Activated T-helper 17 cell treated with anti-CD3 and anti-CD28 coated beads, Interleukin-2, amount 50 U/mL, for 72 hours (primary cell): ENCODE measurements around the gene SIAH3. TPM values are rescaled to one million over a fixed set of nuclear protein-coding genes. Genes with fewer than 3 reads are reported as not detected.

Experiments
- ATAC-seq: fragments of 150-1000 bp; cut with Tn5 transposase; replicated peaks from 2 replicates; pipeline ENCODE4 v1.10.0; 2021; ENCODE audit warnings: mild to moderate bottlenecking, moderate library complexity
- H3K27ac Mint-ChIP-seq: one replicate; pipeline ENCODE4 v1.8.0; 2022; ENCODE audit warnings: mixed read lengths
- H3K27me3 Mint-ChIP-seq: one replicate; pipeline ENCODE4 v1.8.0; 2022; ENCODE audit warnings: mixed read lengths
- H3K36me3 Mint-ChIP-seq: one replicate; pipeline ENCODE4 v1.8.0; 2022; ENCODE audit warnings: low read depth, mild to moderate bottlenecking, mixed read lengths
- H3K4me1 Mint-ChIP-seq: one replicate; pipeline ENCODE4 v1.8.0; 2022; ENCODE audit warnings: mixed read lengths
- H3K4me3 Mint-ChIP-seq: one replicate; pipeline ENCODE4 v1.8.0; 2022; ENCODE audit warnings: mild to moderate bottlenecking, mixed read lengths
- H3K9me3 Mint-ChIP-seq: one replicate; pipeline ENCODE4 v1.8.0; 2022; ENCODE audit warnings: mixed read lengths
- total RNA-seq, 2 donors: library from RNA; stranded (reverse); gene quantifications; one replicate each; pipeline ENCODE4 v1.2.3, GENCODE V29; 2022

The SIAH3 gene
- total RNA-seq: under 1 TPM in 1 of 2 donors, not detected in 1; 0.06 TPM

GRCh38 chr13:45851171-45851921, at the start of gene SIAH3:
Gene SIAH3 (minus strand): TSS chr13:45851753. CDS start chr13:45851629, 124 bp downstream.
- H3K9me3 Mint-ChIP-seq: peaks cover 5% of the 10 kb centered on the region
- peaks cover 31% of the 10 kb centered on the region for H3K4me1 Mint-ChIP-seq
- peaks cover 13% of the 10 kb centered on the region for H3K27me3 Mint-ChIP-seq
- H3K36me3 Mint-ChIP-seq: no peaks in the 10 kb centered on the region
- H3K27ac Mint-ChIP-seq: peak within 1 kb of the TSS; percentile 56
- ATAC-seq: peak; percentile 53
- peak within 1 kb of the TSS; percentile 88 for H3K4me3 Mint-ChIP-seq

GRCh38 chr13:45899406-45899805, 47.9 kb upstream of the SIAH3 start:
- Mint-ChIP-seq H3K36me3 (no peaks in the 10 kb centered on the region), H3K4me3 (no peak overlapping the region), H3K27ac (no peak overlapping the region), H3K4me1 (no peaks in the 10 kb centered on the region), H3K9me3 (no peaks in the 10 kb centered on the region), H3K27me3 (peaks cover 7% of the 10 kb centered on the region)
- no peak for ATAC-seq

GRCh38 chr13:45897562-45897961, 46.0 kb upstream of the SIAH3 start:
- Mint-ChIP-seq H3K27me3 (peaks cover 4% of the 10 kb centered on the region), H3K36me3 (no peaks in the 10 kb centered on the region), H3K9me3 (no peaks in the 10 kb centered on the region), H3K4me1 (no peaks in the 10 kb centered on the region), H3K27ac (no peak overlapping the region), H3K4me3 (no peak overlapping the region)
- ATAC-seq: no peak

- no peak overlapping the region for H3K27ac Mint-ChIP-seq
- peaks cover 7% of the 10 kb centered on the region for H3K27me3 Mint-ChIP-seq
- H3K36me3 Mint-ChIP-seq: no peaks in the 10 kb centered on the region
These were observed 44.7 kb upstream of the SIAH3 start for GRCh38 chr13:45896285-45896684.

GRCh38 chr13:45895881-45896280, 44.3 kb upstream of the SIAH3 start:
- no peaks in the 10 kb centered on the region for H3K36me3 Mint-ChIP-seq
- no peak overlapping the region for H3K27ac Mint-ChIP-seq
- peaks cover 9% of the 10 kb centered on the region for H3K27me3 Mint-ChIP-seq
- H3K9me3 Mint-ChIP-seq: no peaks in the 10 kb centered on the region
- H3K4me3 Mint-ChIP-seq: no peak overlapping the region
- no peaks in the 10 kb centered on the region for H3K4me1 Mint-ChIP-seq
- no peak for ATAC-seq

More at GRCh38 chr13:45896285-45896684, 44.7 kb upstream of the SIAH3 start:
- no peak for ATAC-seq
- Mint-ChIP-seq H3K9me3 (no peaks in the 10 kb centered on the region), H3K4me1 (no peaks in the 10 kb centered on the region), H3K4me3 (no peak overlapping the region)

GRCh38 chr13:45892513-45892912, 41.0 kb upstream of the SIAH3 start:
- ATAC-seq: no peak
- no peaks in the 10 kb centered on the region for H3K9me3 Mint-ChIP-seq
- peaks cover 10% of the 10 kb centered on the region for H3K27me3 Mint-ChIP-seq
- no peaks in the 10 kb centered on the region for H3K36me3 Mint-ChIP-seq
- no peaks in the 10 kb centered on the region for H3K4me1 Mint-ChIP-seq
- H3K27ac Mint-ChIP-seq: no peak overlapping the region
- no peak overlapping the region for H3K4me3 Mint-ChIP-seq

GRCh38 chr13:45889590-45890243, 38.2 kb upstream of the SIAH3 start:
- no peaks in the 10 kb centered on the region for H3K9me3 Mint-ChIP-seq
- no peaks in the 10 kb centered on the region for H3K36me3 Mint-ChIP-seq
- no peak overlapping the region for H3K4me3 Mint-ChIP-seq
- H3K27ac Mint-ChIP-seq: no peak overlapping the region
- no peaks in the 10 kb centered on the region for H3K4me1 Mint-ChIP-seq
- H3K27me3 Mint-ChIP-seq: peaks cover 6% of the 10 kb centered on the region
- no peak for ATAC-seq

- ATAC-seq: no peak
- Mint-ChIP-seq H3K36me3 (no peaks in the 10 kb centered on the region), H3K27me3 (peaks cover 6% of the 10 kb centered on the region), H3K4me1 (no peaks in the 10 kb centered on the region), H3K27ac (no peak overlapping the region), H3K9me3 (no peaks in the 10 kb centered on the region), H3K4me3 (no peak overlapping the region)
These were observed 34.9 kb upstream of the SIAH3 start for GRCh38 chr13:45886466-45886865.

- H3K4me1 Mint-ChIP-seq: no peaks in the 10 kb centered on the region
- H3K36me3 Mint-ChIP-seq: no peaks in the 10 kb centered on the region
- peaks cover 8% of the 10 kb centered on the region for H3K27me3 Mint-ChIP-seq
- no peak overlapping the region for H3K4me3 Mint-ChIP-seq
- ATAC-seq: no peak
- no peaks in the 10 kb centered on the region for H3K9me3 Mint-ChIP-seq
- H3K27ac Mint-ChIP-seq: no peak overlapping the region
These were observed 33.6 kb upstream of the SIAH3 start for GRCh38 chr13:45885194-45885593.

- H3K4me1 Mint-ChIP-seq: no peaks in the 10 kb centered on the region
- peaks cover 11% of the 10 kb centered on the region for H3K27me3 Mint-ChIP-seq
- H3K36me3 Mint-ChIP-seq: no peaks in the 10 kb centered on the region
- no peaks in the 10 kb centered on the region for H3K9me3 Mint-ChIP-seq
- no peak overlapping the region for H3K27ac Mint-ChIP-seq
- no peak overlapping the region for H3K4me3 Mint-ChIP-seq
- no peak for ATAC-seq
These were observed 31.1 kb upstream of the SIAH3 start for GRCh38 chr13:45882626-45883025.

GRCh38 chr13:45881353-45881752, 29.8 kb upstream of the SIAH3 start:
- Mint-ChIP-seq H3K4me1 (no peaks in the 10 kb centered on the region), H3K4me3 (no peak overlapping the region), H3K27me3 (peaks cover 11% of the 10 kb centered on the region), H3K36me3 (no peaks in the 10 kb centered on the region), H3K27ac (no peak overlapping the region), H3K9me3 (no peaks in the 10 kb centered on the region)
- no peak for ATAC-seq

- H3K27ac Mint-ChIP-seq: no peak overlapping the region
- no peaks in the 10 kb centered on the region for H3K36me3 Mint-ChIP-seq
- H3K4me1 Mint-ChIP-seq: no peaks in the 10 kb centered on the region
- no peaks in the 10 kb centered on the region for H3K9me3 Mint-ChIP-seq
- no peak overlapping the region for H3K4me3 Mint-ChIP-seq
- H3K27me3 Mint-ChIP-seq: peaks cover 15% of the 10 kb centered on the region
- no peak for ATAC-seq
These were observed 28.7 kb upstream of the SIAH3 start for GRCh38 chr13:45880242-45880641.

GRCh38 chr13:45879666-45880065, 28.1 kb upstream of the SIAH3 start:
- no peaks in the 10 kb centered on the region for H3K4me1 Mint-ChIP-seq
- H3K36me3 Mint-ChIP-seq: no peaks in the 10 kb centered on the region
- no peak for ATAC-seq
- no peak overlapping the region for H3K4me3 Mint-ChIP-seq
- H3K27ac Mint-ChIP-seq: no peak overlapping the region
- H3K27me3 Mint-ChIP-seq: peaks cover 15% of the 10 kb centered on the region
- no peaks in the 10 kb centered on the region for H3K9me3 Mint-ChIP-seq

GRCh38 chr13:45878966-45879365, 27.4 kb upstream of the SIAH3 start:
- Mint-ChIP-seq H3K27ac (no peak overlapping the region), H3K36me3 (no peaks in the 10 kb centered on the region), H3K4me1 (no peaks in the 10 kb centered on the region), H3K9me3 (no peaks in the 10 kb centered on the region), H3K4me3 (no peak overlapping the region), H3K27me3 (peaks cover 13% of the 10 kb centered on the region)
- ATAC-seq: no peak

- H3K27me3 Mint-ChIP-seq: peaks cover 12% of the 10 kb centered on the region
- H3K4me1 Mint-ChIP-seq: no peaks in the 10 kb centered on the region
- no peak for ATAC-seq
- H3K9me3 Mint-ChIP-seq: no peaks in the 10 kb centered on the region
- H3K27ac Mint-ChIP-seq: no peak overlapping the region
- H3K36me3 Mint-ChIP-seq: no peaks in the 10 kb centered on the region
- no peak overlapping the region for H3K4me3 Mint-ChIP-seq
These were observed 25.2 kb upstream of the SIAH3 start for GRCh38 chr13:45876781-45877180.
